ENCODE measurements around the gene TRAF3IP1. TPM values are rescaled to one million over a fixed set of nuclear protein-coding genes. Genes with fewer than 3 reads are reported as not detected.

TRAF3IP1 gene
- total and polyA plus RNA-seq, 10 donors = 2.6 to 19.2 (median 8.8) TPM

DNA sequence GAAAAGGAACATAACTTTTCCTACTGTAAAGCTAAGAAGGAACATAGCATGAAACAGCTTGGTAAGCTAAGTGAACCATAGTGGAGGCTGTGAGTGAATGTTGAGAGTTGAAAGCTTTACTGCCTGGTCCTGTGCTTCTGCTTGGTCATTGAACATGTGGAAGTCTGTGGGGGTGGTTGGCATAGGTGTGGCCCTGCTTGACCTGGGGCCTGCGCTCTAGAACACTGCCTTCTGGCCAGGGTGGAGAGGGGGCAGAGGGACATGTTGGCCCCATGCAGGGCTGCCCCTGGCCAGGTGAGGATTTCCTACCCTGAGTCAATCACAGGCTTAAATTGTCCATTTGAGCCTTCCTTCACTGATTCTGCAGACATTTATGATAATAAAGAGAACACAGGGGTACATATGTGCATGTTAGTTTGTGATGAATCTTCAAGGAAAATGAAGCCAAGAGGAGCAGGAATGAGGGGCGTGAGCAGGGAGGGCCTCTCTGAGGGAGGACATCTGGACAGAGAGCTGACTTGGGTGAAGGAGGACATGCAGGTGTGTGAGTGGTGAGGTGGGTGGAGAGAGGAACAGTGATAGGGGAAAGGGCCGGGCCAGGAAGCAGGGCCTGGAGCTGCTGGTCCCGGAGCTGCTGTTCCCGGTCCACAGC is 16.6 kb downstream of the TRAF3IP1 start:
- no peak for DNase-seq
- Histone ChIP-seq H3K4me1 (no peaks in the 10 kb centered on the region), H3K9me3 (no peaks in the 10 kb centered on the region), H3K27ac (no peak overlapping the region), H3K36me3 (peaks cover 0 to 47% (median 6%) of the 10 kb centered on the region in 6 donors), H3K27me3 (replicated peaks in 1 of 7) (no peaks in the 10 kb centered on the region), H3K4me3 (no peak overlapping the region)
- intact Hi-C loops (cut with DNase I; ENCODE audit: low total_unique reads) = no loop called here
- TF ChIP-seq POLR2A (IDR thresholded peaks at IDR 0.05) (no peak), POLR2AphosphoS5 (IDR thresholded peaks at IDR 0.05) (no peak)
- TF ChIP-seq, protein P1, sequence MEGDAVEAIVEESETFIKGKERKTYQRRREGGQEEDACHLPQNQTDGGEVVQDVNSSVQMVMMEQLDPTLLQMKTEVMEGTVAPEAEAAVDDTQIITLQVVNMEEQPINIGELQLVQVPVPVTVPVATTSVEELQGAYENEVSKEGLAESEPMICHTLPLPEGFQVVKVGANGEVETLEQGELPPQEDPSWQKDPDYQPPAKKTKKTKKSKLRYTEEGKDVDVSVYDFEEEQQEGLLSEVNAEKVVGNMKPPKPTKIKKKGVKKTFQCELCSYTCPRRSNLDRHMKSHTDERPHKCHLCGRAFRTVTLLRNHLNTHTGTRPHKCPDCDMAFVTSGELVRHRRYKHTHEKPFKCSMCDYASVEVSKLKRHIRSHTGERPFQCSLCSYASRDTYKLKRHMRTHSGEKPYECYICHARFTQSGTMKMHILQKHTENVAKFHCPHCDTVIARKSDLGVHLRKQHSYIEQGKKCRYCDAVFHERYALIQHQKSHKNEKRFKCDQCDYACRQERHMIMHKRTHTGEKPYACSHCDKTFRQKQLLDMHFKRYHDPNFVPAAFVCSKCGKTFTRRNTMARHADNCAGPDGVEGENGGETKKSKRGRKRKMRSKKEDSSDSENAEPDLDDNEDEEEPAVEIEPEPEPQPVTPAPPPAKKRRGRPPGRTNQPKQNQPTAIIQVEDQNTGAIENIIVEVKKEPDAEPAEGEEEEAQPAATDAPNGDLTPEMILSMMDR (IDR thresholded peaks at IDR 0.05 in 8 of 11, conservative IDR thresholded peaks at IDR 0.05 in 3 of 11) = no peak
- 92 to 96% (median 94%) methylated on average over 5 of the region's 5 CpGs for WGBS, 5 donors

DNA sequence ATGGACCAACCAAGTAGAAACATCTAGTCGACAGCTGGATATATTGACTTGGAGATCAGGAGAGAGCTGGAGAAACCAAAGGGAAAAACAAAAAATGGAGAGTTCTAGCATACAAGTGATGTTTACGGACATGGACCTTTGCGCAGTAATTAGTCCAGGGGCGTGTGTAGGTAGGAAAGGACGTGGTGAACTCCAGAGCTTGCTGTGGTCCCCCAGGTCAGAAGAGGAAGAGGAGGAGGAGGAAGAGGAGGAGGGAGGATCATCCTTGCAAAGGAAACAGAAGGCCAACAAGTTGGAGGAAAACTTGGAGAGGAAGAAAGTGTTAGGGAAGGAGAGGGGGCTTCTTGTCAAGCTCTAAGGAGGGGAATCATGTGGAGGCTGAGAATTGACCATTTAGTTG is 17.5 kb downstream of the TRAF3IP1 start:
- Histone ChIP-seq H3K36me3 (peaks cover 0 to 47% (median 6%) of the 10 kb centered on the region in 6 donors), H3K27me3 (replicated peaks in 1 of 7) (no peaks in the 10 kb centered on the region), H3K4me1 (no peaks in the 10 kb centered on the region), H3K27ac (no peak overlapping the region), H3K9me3 (no peaks in the 10 kb centered on the region), H3K4me3 (no peak overlapping the region)
- WGBS, 5 donors = 83 to 92% (median 85%) methylated on average over 5 of the region's 5 CpGs
- intact Hi-C loops (cut with DNase I; ENCODE audit: low total_unique reads) = no loop called here
- no peak for DNase-seq
- TF ChIP-seq POLR2AphosphoS5 (IDR thresholded peaks at IDR 0.05) = no peak
- TF ChIP-seq, protein P1 (IDR thresholded peaks at IDR 0.05 in 8 of 11, conservative IDR thresholded peaks at IDR 0.05 in 3 of 11) = no peak

GRCh38 chr2:238338710-238339394 is 18.5 kb downstream of the TRAF3IP1 start:
- H3K9me3 ChIP-seq = no peaks in the 10 kb centered on the region
- H3K27ac ChIP-seq = no peak overlapping the region
- intact Hi-C loops (cut with DNase I; ENCODE audit: low total_unique reads) = no loop called here
- WGBS, 5 donors = 85 to 90% (median 86%) methylated on average over 15 of the region's 15 CpGs
- TF ChIP-seq POLR2A (IDR thresholded peaks at IDR 0.05) (no peak), POLR2AphosphoS5 (IDR thresholded peaks at IDR 0.05) (no peak)
- TF ChIP-seq, protein P1 (IDR thresholded peaks at IDR 0.05 in 8 of 11, conservative IDR thresholded peaks at IDR 0.05 in 3 of 11) = no peak
- no peak for DNase-seq
- no peaks in the 10 kb centered on the region for H3K4me1 ChIP-seq
- peaks cover 0 to 44% (median 5%) of the 10 kb centered on the region in 6 donors for H3K36me3 ChIP-seq
- H3K27me3 ChIP-seq (replicated peaks in 1 of 7) = no peaks in the 10 kb centered on the region
- H3K4me3 ChIP-seq = no peak overlapping the region

GRCh38 chr2:238339395-238339780 is 19.1 kb downstream of the TRAF3IP1 start:
- Histone ChIP-seq H3K36me3 (peaks cover 0 to 44% (median 2%) of the 10 kb centered on the region in 6 donors), H3K9me3 (no peaks in the 10 kb centered on the region), H3K27ac (no peak overlapping the region), H3K27me3 (replicated peaks in 1 of 7) (no peaks in the 10 kb centered on the region), H3K4me1 (no peaks in the 10 kb centered on the region), H3K4me3 (no peak overlapping the region)
- TF ChIP-seq POLR2AphosphoS5 (IDR thresholded peaks at IDR 0.05) (no peak), POLR2A (IDR thresholded peaks at IDR 0.05) (no peak)
- TF ChIP-seq, protein P1 (IDR thresholded peaks at IDR 0.05 in 8 of 11, conservative IDR thresholded peaks at IDR 0.05 in 3 of 11) = no peak
- DNase-seq = no peak
- WGBS, 5 donors = 82 to 89% (median 88%) methylated on average over 11 of the region's 11 CpGs
- intact Hi-C loops (cut with DNase I; ENCODE audit: low total_unique reads) = no loop called here

Measured in spleen (tissue), 11 donors.